T-helper 9 cell (primary cell): ENCODE measurements around the gene HUS1B.
"Not testable (repeated sequence)": the region's sequence is repeated elsewhere in the genome, so short reads cannot be mapped to it uniquely, and the experiment has no call there.

Experiments
- DNase-seq: peaks from one replicate; pipeline ENCODE4 v3.0.0-alpha.2; 2020

HUS1B gene

GRCh38 chr6:678520-678919 lies 21.6 kb upstream of the HUS1B start:
- DNase-seq, result no peak

GRCh38 chr6:677919-678318 lies 21.0 kb upstream of the HUS1B start:
- no peak for DNase-seq

- no peak for DNase-seq
Measured at GRCh38 chr6:674956-675355, 18.1 kb upstream of the HUS1B start.

- DNase-seq, result no peak
Measured at GRCh38 chr6:674406-674805, 17.5 kb upstream of the HUS1B start.

- no peak for DNase-seq
Measured at GRCh38 chr6:667253-667927, 10.5 kb upstream of the HUS1B start.

- DNase-seq, result no peak
Measured at GRCh38 chr6:665403-666267, 8.7 kb upstream of the HUS1B start.

GRCh38 chr6:663788-664187 lies 6.9 kb upstream of the HUS1B start:
- not testable (repeated sequence) for DNase-seq

GRCh38 chr6:659716-660581 lies 3.0 kb upstream of the HUS1B start:
- DNase-seq, result no peak

- no peak for DNase-seq
Measured at GRCh38 chr6:658244-658643, 1.3 kb upstream of the HUS1B start.

GRCh38 chr6:657743-658142 lies 843 bp upstream of the HUS1B start:
- DNase-seq, result no peak

- no peak for DNase-seq
Measured at GRCh38 chr6:654136-654535, 2.8 kb downstream of the HUS1B start.

- no peak for DNase-seq
Measured at GRCh38 chr6:652865-653264, 4.0 kb downstream of the HUS1B start.

- DNase-seq, result no peak
Measured at GRCh38 chr6:650098-650497, 6.8 kb downstream of the HUS1B start.

GRCh38 chr6:642805-643204 lies 14.1 kb downstream of the HUS1B start:
- DNase-seq, result no peak

GRCh38 chr6:641225-641985 lies 15.5 kb downstream of the HUS1B start:
- DNase-seq, result no peak

- DNase-seq, result no peak
Measured at GRCh38 chr6:636488-636887, 20.4 kb downstream of the HUS1B start.

GRCh38 chr6:635233-635632 lies 21.7 kb downstream of the HUS1B start:
- no peak for DNase-seq

- DNase-seq, result no peak
Measured at GRCh38 chr6:633611-634010, 23.3 kb downstream of the HUS1B start.

GRCh38 chr6:628766-629165 lies 28.1 kb downstream of the HUS1B start:
- no peak for DNase-seq

GRCh38 chr6:626236-626635 lies 30.7 kb downstream of the HUS1B start:
- no peak for DNase-seq

GRCh38 chr6:624979-625378 lies 31.9 kb downstream of the HUS1B start:
- no peak for DNase-seq

- no peak for DNase-seq
Measured at GRCh38 chr6:622462-622861, 34.4 kb downstream of the HUS1B start.

GRCh38 chr6:621931-622330 lies 35.0 kb downstream of the HUS1B start:
- DNase-seq, result no peak
